ENCODE measurements around the gene CHD3. TPM values are rescaled to one million over a fixed set of nuclear protein-coding genes. Genes with fewer than 3 reads are reported as not detected.

CHD3 gene
- total RNA-seq, 1 donor from 2014 or later = 53.3 TPM

DNA sequence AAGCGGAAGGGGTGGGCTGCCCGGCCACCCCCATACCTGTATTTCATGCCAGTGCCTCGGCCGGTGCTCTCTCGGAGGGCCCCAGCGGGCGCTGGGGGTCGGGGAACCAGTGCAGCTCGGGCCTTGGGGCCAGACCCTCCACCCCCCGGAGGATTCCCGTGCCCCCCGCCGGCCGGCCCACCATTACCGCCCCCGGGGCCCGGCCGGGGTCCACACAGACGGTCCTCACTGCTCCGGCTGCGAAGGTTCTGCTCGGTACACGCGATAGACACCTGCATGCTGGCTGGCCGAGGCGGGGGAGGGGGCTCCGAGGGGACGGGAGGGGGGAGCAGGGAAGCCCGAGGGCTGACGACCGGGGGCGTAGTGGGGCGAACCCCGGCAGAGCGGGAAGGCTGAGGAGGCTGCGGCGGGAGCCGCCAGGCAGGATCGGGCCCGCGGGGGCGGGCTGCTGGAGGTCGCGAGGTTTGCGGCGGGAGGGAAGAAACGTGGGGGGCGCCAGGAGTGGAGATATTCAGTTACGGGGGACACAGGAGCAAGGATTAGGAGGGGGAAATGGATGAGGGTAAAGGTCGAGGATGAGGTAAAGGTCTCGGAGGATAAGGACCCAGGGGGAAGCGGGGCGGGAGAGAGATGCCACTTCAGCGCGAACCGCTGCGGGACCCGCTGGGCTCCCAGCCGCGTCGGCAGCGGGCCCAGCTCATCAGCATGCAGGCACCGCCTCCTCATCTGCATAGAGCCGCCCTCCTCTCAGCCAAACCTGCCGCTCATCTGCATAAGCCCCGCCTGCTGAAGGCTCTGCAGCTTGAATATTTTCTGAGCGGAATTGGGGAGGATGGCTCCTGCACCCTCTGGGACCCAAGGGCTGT, 40.8 kb downstream of the CHD3 start, which contains the start of gene KCNAB3:
KCNAB3 (minus strand) TSS at position 699 of the 866 bp plus-strand sequence; CDS start at position 278, 421 bp downstream.
- TF ChIP-seq, protein P1, sequence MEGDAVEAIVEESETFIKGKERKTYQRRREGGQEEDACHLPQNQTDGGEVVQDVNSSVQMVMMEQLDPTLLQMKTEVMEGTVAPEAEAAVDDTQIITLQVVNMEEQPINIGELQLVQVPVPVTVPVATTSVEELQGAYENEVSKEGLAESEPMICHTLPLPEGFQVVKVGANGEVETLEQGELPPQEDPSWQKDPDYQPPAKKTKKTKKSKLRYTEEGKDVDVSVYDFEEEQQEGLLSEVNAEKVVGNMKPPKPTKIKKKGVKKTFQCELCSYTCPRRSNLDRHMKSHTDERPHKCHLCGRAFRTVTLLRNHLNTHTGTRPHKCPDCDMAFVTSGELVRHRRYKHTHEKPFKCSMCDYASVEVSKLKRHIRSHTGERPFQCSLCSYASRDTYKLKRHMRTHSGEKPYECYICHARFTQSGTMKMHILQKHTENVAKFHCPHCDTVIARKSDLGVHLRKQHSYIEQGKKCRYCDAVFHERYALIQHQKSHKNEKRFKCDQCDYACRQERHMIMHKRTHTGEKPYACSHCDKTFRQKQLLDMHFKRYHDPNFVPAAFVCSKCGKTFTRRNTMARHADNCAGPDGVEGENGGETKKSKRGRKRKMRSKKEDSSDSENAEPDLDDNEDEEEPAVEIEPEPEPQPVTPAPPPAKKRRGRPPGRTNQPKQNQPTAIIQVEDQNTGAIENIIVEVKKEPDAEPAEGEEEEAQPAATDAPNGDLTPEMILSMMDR (conservative IDR thresholded peaks at IDR 0.05) = no peak
- Mint-ChIP-seq H3K27ac (ENCODE audit: unreplicated experiment) (peak within 1 kb of the TSS; percentile 38), H3K9me3 (no peaks in the 10 kb centered on the region), H3K27me3 (ENCODE audit: low read depth) (peaks cover 11% of the 10 kb centered on the region), H3K4me1 (peaks cover 40% of the 10 kb centered on the region), H3K4me3 (peak within 1 kb of the TSS; percentile 99), H3K36me3 (ENCODE audit: low read depth) (peaks cover 3% of the 10 kb centered on the region)
- peak; percentile 64 for DNase-seq (ENCODE audit: low read depth, low spot score)

DNA sequence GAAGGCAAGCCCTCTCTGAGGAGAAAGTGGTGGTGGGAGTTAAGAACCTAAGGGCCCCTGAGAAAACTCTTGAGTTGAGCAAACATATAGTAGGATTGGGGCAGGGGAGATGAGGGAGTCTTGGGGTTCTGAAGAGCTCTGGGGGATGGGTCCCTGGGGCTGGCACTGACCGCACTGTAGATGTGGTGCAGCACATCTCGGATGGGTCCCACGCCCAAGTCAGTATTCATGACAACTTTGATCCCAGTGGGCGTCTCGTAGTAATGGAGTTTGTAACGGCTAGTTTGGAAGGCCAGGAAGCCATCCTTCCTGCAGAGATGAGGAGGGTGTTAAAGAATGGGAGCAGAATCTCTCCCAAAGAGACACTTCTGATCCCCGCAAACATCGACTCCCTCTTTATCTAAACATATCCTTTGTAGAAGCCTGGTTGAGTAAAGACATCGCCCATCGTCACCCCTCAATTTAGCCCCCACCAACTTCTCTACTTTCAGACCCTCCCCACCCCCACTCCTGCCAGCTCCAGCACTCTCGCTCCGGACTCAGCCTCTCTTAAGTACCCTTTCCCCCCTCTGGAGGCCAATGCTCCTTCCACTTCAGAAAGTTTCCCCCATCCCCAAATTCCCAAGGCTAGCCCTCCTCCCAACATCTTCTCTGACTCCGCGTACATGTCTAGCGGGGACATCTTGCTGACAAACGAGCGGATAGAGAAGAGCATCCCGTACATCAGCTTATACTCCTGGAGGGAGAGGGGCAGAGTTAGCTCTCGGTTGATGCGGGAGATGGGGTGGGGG, 42.4 kb downstream of the CHD3 start:
- Mint-ChIP-seq H3K4me3 (peak overlapping the region; percentile 99), H3K27ac (ENCODE audit: unreplicated experiment) (no peak overlapping the region), H3K36me3 (ENCODE audit: low read depth) (peaks cover 3% of the 10 kb centered on the region), H3K27me3 (ENCODE audit: low read depth) (peaks cover 11% of the 10 kb centered on the region), H3K4me1 (peaks cover 50% of the 10 kb centered on the region), H3K9me3 (no peaks in the 10 kb centered on the region)
- TF ChIP-seq, protein P1 (conservative IDR thresholded peaks at IDR 0.05) = no peak
- DNase-seq (ENCODE audit: low read depth, low spot score) = no peak

DNA sequence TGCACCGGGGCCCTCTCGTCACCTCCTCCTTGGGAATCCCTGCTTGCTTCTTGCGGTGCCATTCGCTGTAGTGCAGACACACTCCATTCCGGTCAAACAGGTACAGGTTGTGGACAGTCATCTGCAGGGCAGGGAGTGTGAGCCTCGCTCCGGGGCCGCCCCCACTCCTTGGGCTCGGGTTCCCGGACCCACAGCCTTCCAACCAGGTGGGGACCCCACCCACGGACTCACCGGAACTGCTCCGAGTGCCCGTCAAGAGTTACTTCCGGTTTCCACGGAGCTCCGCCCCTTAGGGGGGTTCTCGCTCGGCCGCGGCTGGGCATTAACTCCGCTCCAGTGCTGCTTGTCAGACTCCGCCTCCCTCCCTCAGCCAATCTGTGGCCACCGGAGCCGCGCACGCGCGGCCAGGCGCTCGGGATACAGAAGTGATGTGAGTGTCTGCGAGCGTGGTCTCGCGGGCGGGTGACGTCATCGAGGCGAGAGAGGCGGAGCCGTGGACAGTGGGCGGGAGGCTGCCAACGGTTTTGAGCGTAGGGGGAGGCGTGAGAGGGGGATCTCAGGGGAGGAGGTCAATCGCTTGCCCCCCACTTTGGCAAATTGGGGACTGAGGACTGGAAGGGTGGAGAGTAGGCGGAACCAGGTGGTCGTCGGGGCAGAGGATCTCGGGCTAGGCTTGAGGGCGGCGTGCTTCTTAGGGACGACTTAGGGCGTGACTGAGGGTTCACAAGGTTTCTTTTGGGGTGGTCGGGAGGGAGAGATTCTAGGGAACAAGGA, 43.3 kb downstream of the CHD3 start, which contains the start of the genes CNTROB and TRAPPC1:
CNTROB (plus strand) TSS at position 498 of the 774 bp plus-strand sequence. CDS start 874 bp downstream, outside the sequence.
TRAPPC1 (minus strand) TSS at position 238 of the 774 bp plus-strand sequence; CDS start at position 121, 117 bp downstream.
- Mint-ChIP-seq H3K4me1 (peaks cover 50% of the 10 kb centered on the region), H3K4me3 (peak within 1 kb of the TSS; percentile 99), H3K27me3 (ENCODE audit: low read depth) (peaks cover 11% of the 10 kb centered on the region), H3K36me3 (ENCODE audit: low read depth) (peaks cover 2% of the 10 kb centered on the region), H3K9me3 (no peaks in the 10 kb centered on the region), H3K27ac (ENCODE audit: unreplicated experiment) (peak within 1 kb of the TSS; percentile 99)
- DNase-seq (ENCODE audit: low read depth, low spot score) = peak; percentile 97
- TF ChIP-seq, protein P1 (conservative IDR thresholded peaks at IDR 0.05) = no peak

DNA sequence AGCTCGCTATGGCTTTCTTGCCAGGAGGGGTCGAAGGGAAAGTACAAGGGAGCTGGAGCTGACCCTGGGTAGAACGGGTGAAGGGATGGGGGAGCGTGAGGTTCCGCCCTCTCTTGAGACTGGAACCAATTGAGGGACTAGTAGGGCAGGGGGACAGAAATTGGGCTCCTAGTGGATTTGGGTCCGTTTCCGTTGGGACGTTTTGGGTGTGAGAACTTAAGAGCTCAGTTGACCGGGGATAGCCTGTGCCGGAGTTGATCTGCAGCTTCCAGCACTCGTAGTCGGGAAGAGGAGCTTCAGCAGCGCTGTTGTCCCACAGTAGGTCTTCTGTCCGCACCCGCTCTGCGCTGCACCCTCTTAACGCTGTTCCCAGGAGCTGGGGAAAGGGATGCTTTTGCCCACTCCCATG, 43.9 kb downstream of the CHD3 start:
- TF ChIP-seq, protein P1 (conservative IDR thresholded peaks at IDR 0.05) = no peak
- DNase-seq (ENCODE audit: low read depth, low spot score) = no peak
- peak overlapping the region; percentile 99 for H3K4me3 Mint-ChIP-seq
- peaks cover 5% of the 10 kb centered on the region for H3K36me3 Mint-ChIP-seq (ENCODE audit: low read depth)
- H3K27ac Mint-ChIP-seq (ENCODE audit: unreplicated experiment) = peak overlapping the region; percentile 99
- H3K4me1 Mint-ChIP-seq = peaks cover 50% of the 10 kb centered on the region
- no peaks in the 10 kb centered on the region for H3K9me3 Mint-ChIP-seq
- H3K27me3 Mint-ChIP-seq (ENCODE audit: low read depth) = peaks cover 9% of the 10 kb centered on the region

DNA sequence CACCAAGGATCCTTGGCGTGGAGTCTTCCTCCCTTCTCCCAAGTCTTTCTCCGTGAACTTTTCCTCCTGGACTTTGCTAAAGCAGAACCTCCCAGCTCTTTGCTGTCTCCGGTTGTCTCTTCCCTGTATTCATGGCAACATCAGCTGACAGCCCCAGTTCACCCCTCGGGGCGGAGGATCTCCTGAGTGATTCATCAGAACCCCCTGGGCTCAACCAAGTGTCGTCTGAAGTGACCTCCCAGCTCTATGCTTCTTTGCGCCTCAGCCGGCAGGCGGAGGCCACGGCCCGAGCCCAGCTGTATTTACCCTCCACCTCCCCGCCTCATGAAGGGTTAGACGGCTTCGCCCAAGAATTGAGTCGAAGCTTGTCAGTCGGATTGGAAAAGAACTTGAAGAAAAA, 44.4 kb downstream of the CHD3 start:
- peaks cover 7% of the 10 kb centered on the region for H3K27me3 Mint-ChIP-seq (ENCODE audit: low read depth)
- H3K9me3 Mint-ChIP-seq = no peaks in the 10 kb centered on the region
- peak overlapping the region; percentile 99 for H3K27ac Mint-ChIP-seq (ENCODE audit: unreplicated experiment)
- H3K4me3 Mint-ChIP-seq = peak overlapping the region; percentile 99
- peaks cover 5% of the 10 kb centered on the region for H3K36me3 Mint-ChIP-seq (ENCODE audit: low read depth)
- peak; percentile 30 for DNase-seq (ENCODE audit: low read depth, low spot score)
- peaks cover 50% of the 10 kb centered on the region for H3K4me1 Mint-ChIP-seq
- TF ChIP-seq, protein P1 (conservative IDR thresholded peaks at IDR 0.05) = peak; percentile 27
